ENCODE data around the gene CDKL1.

DNA sequence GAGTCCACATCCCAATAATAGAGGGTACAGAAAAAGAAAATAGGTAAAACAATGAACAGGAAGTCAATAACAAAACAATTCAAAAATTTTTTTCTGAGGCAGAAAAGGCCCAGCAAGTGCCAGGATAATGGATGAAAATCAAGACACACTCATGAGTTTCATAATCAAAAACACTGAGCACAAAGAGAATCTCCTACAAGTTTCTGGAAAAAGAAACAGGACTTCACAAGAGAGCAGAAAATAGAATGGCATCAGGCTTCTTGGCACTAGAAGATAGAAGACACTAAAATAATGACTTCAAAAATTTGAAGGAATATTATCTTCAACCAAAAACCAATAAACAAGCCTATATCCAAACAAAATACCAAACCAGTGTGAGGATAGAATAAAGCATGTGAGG, 47.7 kb downstream of the CDKL1 start:
- TF ChIP-seq, protein P1, sequence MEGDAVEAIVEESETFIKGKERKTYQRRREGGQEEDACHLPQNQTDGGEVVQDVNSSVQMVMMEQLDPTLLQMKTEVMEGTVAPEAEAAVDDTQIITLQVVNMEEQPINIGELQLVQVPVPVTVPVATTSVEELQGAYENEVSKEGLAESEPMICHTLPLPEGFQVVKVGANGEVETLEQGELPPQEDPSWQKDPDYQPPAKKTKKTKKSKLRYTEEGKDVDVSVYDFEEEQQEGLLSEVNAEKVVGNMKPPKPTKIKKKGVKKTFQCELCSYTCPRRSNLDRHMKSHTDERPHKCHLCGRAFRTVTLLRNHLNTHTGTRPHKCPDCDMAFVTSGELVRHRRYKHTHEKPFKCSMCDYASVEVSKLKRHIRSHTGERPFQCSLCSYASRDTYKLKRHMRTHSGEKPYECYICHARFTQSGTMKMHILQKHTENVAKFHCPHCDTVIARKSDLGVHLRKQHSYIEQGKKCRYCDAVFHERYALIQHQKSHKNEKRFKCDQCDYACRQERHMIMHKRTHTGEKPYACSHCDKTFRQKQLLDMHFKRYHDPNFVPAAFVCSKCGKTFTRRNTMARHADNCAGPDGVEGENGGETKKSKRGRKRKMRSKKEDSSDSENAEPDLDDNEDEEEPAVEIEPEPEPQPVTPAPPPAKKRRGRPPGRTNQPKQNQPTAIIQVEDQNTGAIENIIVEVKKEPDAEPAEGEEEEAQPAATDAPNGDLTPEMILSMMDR (IDR thresholded peaks at IDR 0.05; ENCODE audit: poor library complexity) = no peak
- TF ChIP-seq EZH2phosphoT487 (IDR thresholded peaks at IDR 0.05; ENCODE audit: low read depth, severe bottlenecking, unreplicated experiment) = no peak
- TF ChIP-seq EZH2 (IDR thresholded peaks at IDR 0.05; ENCODE audit: borderline replicate concordance) = no peak
